Activated effector memory CD4-positive, alpha-beta T cell treated with anti-CD3 and anti-CD28 coated beads, Interleukin-2, amount 50 U/mL, for 16 hours (primary cell): Measurements from ENCODE around the gene AFF3.
"Not testable (repeated sequence)": the region's sequence is repeated elsewhere in the genome, so short reads cannot be mapped to it uniquely, and the experiment has no call there.

Source experiments
- DNase-seq: peaks from one replicate; pipeline ENCODE4 v3.0.0-alpha.2; 2020

Gene AFF3

GRCh38 chr2:99680946-99681345 lies 461.4 kb downstream of the AFF3 start:
- no peak for DNase-seq

GRCh38 chr2:99679518-99679917 lies 462.9 kb downstream of the AFF3 start:
- DNase-seq: no peak

GRCh38 chr2:99678625-99679024 lies 463.8 kb downstream of the AFF3 start:
- no peak for DNase-seq

- no peak for DNase-seq
Measured at GRCh38 chr2:99677814-99678213, 464.6 kb downstream of the AFF3 start.

GRCh38 chr2:99675130-99675661 lies 467.2 kb downstream of the AFF3 start:
- DNase-seq: no peak

GRCh38 chr2:99674090-99674489 lies 468.3 kb downstream of the AFF3 start:
- no peak for DNase-seq

GRCh38 chr2:99672766-99673350 lies 469.5 kb downstream of the AFF3 start:
- no peak for DNase-seq

GRCh38 chr2:99670768-99671734 lies 471.3 kb downstream of the AFF3 start:
- DNase-seq: no peak

- no peak for DNase-seq
Measured at GRCh38 chr2:99666256-99666655, 476.1 kb downstream of the AFF3 start.

- no peak for DNase-seq
Measured at GRCh38 chr2:99663641-99664040, 478.7 kb downstream of the AFF3 start.

GRCh38 chr2:99662761-99663341 lies 479.5 kb downstream of the AFF3 start:
- no peak for DNase-seq

- not testable (repeated sequence) for DNase-seq
Measured at GRCh38 chr2:99661761-99662160, 480.6 kb downstream of the AFF3 start.

- no peak for DNase-seq
Measured at GRCh38 chr2:99660616-99661406, 481.6 kb downstream of the AFF3 start.

GRCh38 chr2:99659874-99660273 lies 482.5 kb downstream of the AFF3 start:
- DNase-seq: no peak

- no peak for DNase-seq
Measured at GRCh38 chr2:99657691-99658258, 484.6 kb downstream of the AFF3 start.

GRCh38 chr2:99656994-99657393 lies 485.4 kb downstream of the AFF3 start:
- no peak for DNase-seq

- no peak for DNase-seq
Measured at GRCh38 chr2:99653433-99653832, 489.0 kb downstream of the AFF3 start.

GRCh38 chr2:99652862-99653261 lies 489.5 kb downstream of the AFF3 start:
- no peak for DNase-seq

- DNase-seq: no peak
Measured at GRCh38 chr2:99651930-99652670, 490.3 kb downstream of the AFF3 start.

- DNase-seq: no peak
Measured at GRCh38 chr2:99648906-99649789, 493.2 kb downstream of the AFF3 start.
